ENCODE measurements around the gene TYMP. TPM values are rescaled to one million over a fixed set of nuclear protein-coding genes. Genes with fewer than 3 reads are reported as not detected.

TYMP gene, protein sequence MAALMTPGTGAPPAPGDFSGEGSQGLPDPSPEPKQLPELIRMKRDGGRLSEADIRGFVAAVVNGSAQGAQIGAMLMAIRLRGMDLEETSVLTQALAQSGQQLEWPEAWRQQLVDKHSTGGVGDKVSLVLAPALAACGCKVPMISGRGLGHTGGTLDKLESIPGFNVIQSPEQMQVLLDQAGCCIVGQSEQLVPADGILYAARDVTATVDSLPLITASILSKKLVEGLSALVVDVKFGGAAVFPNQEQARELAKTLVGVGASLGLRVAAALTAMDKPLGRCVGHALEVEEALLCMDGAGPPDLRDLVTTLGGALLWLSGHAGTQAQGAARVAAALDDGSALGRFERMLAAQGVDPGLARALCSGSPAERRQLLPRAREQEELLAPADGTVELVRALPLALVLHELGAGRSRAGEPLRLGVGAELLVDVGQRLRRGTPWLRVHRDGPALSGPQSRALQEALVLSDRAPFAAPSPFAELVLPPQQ
- total RNA-seq, result 100 to 1,000 TPM in 3 of 6 experiments, 10 to 100 TPM in 3; 30.6 to 223 (median 88.2) TPM
- long read RNA-seq, partial matches to known transcripts, result 4 of 5 reads
- long read RNA-seq, other reads (novel, unspliced or antisense), result 0 of 5 reads

DNA sequence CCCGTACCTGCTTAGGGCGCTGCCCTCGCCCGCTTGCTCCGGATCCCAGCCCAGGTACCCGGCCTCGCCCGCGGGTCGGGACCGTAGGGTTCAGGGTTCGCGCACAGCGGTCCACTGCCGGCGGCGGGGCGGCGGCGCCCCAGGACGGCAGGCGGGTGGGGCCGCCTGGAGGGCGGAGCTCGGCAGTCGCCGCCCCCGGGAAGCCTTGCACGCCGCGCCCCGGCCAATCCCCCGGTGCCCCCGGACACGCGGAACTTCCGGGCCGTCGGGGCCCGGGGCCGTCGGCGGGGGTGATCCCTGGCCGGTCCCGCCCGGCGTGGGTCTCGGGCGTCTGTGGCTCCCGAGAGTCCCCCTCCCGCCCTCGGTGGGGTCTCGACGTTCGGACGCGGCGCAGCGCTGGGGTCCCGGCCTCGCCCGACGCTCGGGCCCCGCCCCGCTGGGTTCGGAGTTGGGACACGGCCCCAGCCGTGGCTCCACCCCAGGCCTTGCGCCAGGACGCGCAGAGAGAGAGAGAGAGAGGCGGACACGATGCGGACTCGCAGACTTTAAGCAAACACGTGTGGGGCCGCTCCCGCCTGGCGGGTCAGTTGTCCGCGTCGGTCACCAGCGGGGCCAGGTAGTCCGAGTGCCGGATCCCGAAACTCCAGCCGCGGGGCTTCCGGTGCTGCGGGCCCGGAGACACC is at the start of gene TYMP:
Gene TYMP (minus strand): TSS at position 116 of the 683 bp plus-strand sequence. CDS start 303 bp downstream, outside the sequence.
- peak; percentile 32 to 57 (median 52) for ATAC-seq
- H3K4me3 ChIP-seq, result peak within 1 kb of the TSS; percentile 75 to 79 (median 76)
- 0% methylated on average over 11 of the region's 92 CpGs for WGBS (ENCODE audit: insufficient coverage, low coverage, low lambda C conversion rate, missing lambda C conversion rate)
- peak within 1 kb of the TSS; percentile 94 to 98 (median 97) for H3K27ac ChIP-seq
- H3K36me3 ChIP-seq, result no peaks in the 10 kb centered on the region
- intact Hi-C loops (cut with DNase I), result loop anchor here in 1 of 2 donors (10.0 kb wide), 1 partner anchor 85 kb away; no protein-coding TSS in a partner anchor
- H3K27me3 ChIP-seq, result no peaks in the 10 kb centered on the region
- TF ChIP-seq POLR2A (IDR thresholded peaks at IDR 0.05), result peak; percentile 88
- TF ChIP-seq, protein P1, sequence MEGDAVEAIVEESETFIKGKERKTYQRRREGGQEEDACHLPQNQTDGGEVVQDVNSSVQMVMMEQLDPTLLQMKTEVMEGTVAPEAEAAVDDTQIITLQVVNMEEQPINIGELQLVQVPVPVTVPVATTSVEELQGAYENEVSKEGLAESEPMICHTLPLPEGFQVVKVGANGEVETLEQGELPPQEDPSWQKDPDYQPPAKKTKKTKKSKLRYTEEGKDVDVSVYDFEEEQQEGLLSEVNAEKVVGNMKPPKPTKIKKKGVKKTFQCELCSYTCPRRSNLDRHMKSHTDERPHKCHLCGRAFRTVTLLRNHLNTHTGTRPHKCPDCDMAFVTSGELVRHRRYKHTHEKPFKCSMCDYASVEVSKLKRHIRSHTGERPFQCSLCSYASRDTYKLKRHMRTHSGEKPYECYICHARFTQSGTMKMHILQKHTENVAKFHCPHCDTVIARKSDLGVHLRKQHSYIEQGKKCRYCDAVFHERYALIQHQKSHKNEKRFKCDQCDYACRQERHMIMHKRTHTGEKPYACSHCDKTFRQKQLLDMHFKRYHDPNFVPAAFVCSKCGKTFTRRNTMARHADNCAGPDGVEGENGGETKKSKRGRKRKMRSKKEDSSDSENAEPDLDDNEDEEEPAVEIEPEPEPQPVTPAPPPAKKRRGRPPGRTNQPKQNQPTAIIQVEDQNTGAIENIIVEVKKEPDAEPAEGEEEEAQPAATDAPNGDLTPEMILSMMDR (IDR thresholded peaks at IDR 0.05), result peak in 1 of 4 donors; percentile 9
- DNase-seq, result peak; percentile 93 to 97 (median 97)
- H3K9me3 ChIP-seq, result no peaks in the 10 kb centered on the region
- peaks cover 0 to 14% (median 6%) of the 10 kb centered on the region in 4 donors for H3K4me1 ChIP-seq

DNA sequence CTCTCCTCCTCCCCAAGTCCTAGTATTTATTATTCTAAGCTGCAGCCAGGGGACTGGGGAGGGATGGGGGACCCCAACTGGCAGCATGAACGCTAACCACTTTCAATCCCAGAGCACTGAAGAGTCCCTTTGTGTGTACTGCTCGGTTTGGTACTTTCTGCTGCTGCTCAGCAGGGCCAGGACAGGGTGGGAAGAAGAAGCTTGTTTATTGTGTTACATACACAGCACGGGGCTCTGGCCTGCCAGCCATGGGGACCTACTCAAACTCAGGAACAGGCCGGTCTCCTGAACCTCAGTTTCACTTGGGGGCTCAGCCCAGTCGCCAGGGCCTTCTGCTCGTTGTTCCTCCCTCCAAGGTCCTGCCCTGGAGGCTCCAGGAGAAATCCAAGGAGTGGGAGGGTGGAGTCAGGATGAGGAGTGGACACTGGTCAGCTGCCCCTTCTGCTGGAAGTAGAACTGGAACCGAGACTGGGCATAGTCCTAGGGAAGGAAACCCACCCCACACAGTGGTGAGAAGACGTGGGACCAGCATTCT is 49.0 kb upstream of the TYMP start:
- no peaks in the 10 kb centered on the region for H3K9me3 ChIP-seq
- peaks cover 0 to 4% (median 0%) of the 10 kb centered on the region in 4 donors for H3K36me3 ChIP-seq
- H3K27me3 ChIP-seq, result no peaks in the 10 kb centered on the region
- no peak for ATAC-seq
- H3K27ac ChIP-seq, result no peak overlapping the region
- H3K4me3 ChIP-seq, result no peak overlapping the region
- WGBS (ENCODE audit: insufficient coverage, low coverage, low lambda C conversion rate, missing lambda C conversion rate), result no CpG with 5 or more reads among the region's 8 CpGs
- no peak for DNase-seq
- no peak for TF ChIP-seq POLR2A (IDR thresholded peaks at IDR 0.05)
- TF ChIP-seq, protein P1 (IDR thresholded peaks at IDR 0.05), result no peak
- intact Hi-C loops (cut with DNase I), result no loop called here
- peaks cover 0 to 10% (median 0%) of the 10 kb centered on the region in 4 donors for H3K4me1 ChIP-seq

DNA sequence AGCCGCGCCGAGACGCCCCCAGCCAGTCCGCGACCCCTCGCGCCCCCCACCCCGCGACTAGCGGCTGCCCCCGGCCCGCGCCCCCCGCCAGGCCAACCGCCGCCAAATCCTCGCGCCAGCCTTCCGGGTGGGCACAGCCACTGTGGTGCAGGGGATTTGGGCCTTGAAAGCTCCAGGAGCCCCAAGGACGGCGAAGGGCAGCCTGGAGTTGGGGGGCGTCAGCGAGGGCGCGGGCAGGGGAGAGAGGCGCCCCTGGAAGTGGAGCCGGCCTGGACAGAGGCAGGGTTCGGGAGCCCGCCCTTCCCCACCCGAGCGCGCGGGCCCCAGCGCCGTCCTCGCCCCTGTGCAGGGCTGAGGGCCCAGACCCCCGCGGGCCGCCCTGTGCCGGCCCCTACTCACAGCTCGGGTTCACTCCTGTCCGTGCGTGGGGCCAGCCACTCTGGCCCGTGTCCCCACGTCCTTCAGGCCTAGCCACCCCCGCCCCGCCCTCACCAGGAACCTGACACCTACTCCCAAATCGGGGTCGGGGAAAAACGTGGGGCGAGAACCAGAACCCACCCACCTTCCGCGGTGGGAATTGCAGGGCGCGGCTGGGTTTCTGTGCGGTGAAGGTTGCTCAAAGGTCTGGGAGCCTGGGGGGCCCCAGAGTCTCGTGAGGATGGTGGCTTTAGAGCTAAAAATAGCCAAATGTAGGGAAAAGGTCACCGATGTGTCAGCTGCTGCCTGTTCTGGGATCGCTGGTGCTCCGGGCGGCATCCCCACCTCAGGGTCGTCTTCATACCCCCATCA is 48.4 kb upstream of the TYMP start, which contains the start of gene CPT1B:
Gene CPT1B (minus strand): TSS at position 441 of the 789 bp plus-strand sequence. CDS start 512 bp downstream, outside the sequence.
- Histone ChIP-seq H3K36me3 (peaks cover 0 to 4% (median 0%) of the 10 kb centered on the region in 4 donors), H3K9me3 (no peaks in the 10 kb centered on the region), H3K4me3 (no peak within 1 kb of the TSS), H3K27ac (no peak within 1 kb of the TSS), H3K27me3 (no peaks in the 10 kb centered on the region), H3K4me1 (peaks cover 0 to 4% (median 0%) of the 10 kb centered on the region in 4 donors)
- WGBS (ENCODE audit: insufficient coverage, low coverage, low lambda C conversion rate, missing lambda C conversion rate), result 35% methylated on average over 7 of the region's 63 CpGs
- TF ChIP-seq, protein P1 (IDR thresholded peaks at IDR 0.05), result no peak
- no peak for TF ChIP-seq POLR2A (IDR thresholded peaks at IDR 0.05)
- intact Hi-C loops (cut with DNase I), result no loop called here
- no peak for DNase-seq
- no peak for ATAC-seq

DNA sequence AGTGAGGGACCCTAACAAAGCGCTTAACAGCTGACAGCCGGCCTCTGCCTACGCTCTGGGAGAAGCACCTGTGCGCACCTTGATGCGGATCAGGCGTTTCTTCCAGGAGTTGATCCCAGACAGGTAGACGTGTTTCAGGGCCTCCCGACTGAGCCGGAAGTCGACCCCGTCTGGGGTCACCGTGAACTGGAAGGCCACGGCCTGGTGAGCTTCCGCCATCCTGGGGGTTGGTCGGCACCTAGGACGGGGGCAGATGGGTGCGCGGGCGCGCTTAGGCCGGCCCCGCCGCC is 47.8 kb upstream of the TYMP start:
- Histone ChIP-seq H3K36me3 (peaks cover 0 to 4% (median 0%) of the 10 kb centered on the region in 4 donors), H3K27ac (no peak overlapping the region), H3K4me3 (no peak overlapping the region), H3K27me3 (no peaks in the 10 kb centered on the region), H3K4me1 (peaks cover 0 to 4% (median 0%) of the 10 kb centered on the region in 4 donors), H3K9me3 (no peaks in the 10 kb centered on the region)
- DNase-seq, result no peak
- ATAC-seq, result no peak
- TF ChIP-seq, protein P1 (IDR thresholded peaks at IDR 0.05), result no peak
- TF ChIP-seq POLR2A (IDR thresholded peaks at IDR 0.05), result no peak
- WGBS (ENCODE audit: insufficient coverage, low coverage, low lambda C conversion rate, missing lambda C conversion rate), result 83% methylated on average over 3 of the region's 23 CpGs
- intact Hi-C loops (cut with DNase I), result no loop called here
